Subcutaneous adipose tissue (tissue), 4 donors: ENCODE results near the gene PTN. TPM values are rescaled to one million over a fixed set of nuclear protein-coding genes. Genes with fewer than 3 reads are reported as not detected.

Experiments used
- total RNA-seq, 4 donors: library from RNA; depleted of rRNA; stranded (reverse); fragments of >200 nt; gene quantifications; one replicate each; pipeline ENCODE4 v1.1.0, GENCODE V29; 2016
- TF ChIP-seq, protein P1 (sequence below): fragments of 450-650 bp; IDR thresholded peaks from one replicate; pipeline ENCODE4 v1.5.1; 2016; ENCODE audit warnings: low read depth, mild to moderate bottlenecking, control low read depth, antibody characterized with exemption, moderate library complexity

PTN gene
- total RNA-seq, 4 donors from 2014 or later = 2.5 TPM; not detected in 3

DNA sequence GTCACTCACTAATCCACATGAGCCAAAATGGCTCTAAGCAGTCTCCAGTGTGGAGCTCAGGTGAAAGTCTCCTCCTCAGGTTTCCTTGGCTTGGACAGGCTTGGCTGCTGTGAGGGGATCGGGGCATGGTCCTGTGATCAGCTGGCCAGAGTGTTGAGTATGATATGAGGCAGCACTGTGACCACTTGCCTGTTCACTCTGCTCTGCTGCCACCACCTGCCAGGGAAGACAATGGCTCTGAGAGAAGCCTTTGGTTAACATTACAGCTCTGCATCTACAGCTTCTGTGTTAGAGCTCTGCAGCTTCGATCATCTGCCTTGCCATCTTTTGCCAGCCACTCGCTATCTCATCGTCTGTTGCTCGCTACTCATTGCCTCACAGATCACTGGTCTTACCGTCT lies 20.1 kb upstream of the PTN start:
- TF ChIP-seq, protein P1, sequence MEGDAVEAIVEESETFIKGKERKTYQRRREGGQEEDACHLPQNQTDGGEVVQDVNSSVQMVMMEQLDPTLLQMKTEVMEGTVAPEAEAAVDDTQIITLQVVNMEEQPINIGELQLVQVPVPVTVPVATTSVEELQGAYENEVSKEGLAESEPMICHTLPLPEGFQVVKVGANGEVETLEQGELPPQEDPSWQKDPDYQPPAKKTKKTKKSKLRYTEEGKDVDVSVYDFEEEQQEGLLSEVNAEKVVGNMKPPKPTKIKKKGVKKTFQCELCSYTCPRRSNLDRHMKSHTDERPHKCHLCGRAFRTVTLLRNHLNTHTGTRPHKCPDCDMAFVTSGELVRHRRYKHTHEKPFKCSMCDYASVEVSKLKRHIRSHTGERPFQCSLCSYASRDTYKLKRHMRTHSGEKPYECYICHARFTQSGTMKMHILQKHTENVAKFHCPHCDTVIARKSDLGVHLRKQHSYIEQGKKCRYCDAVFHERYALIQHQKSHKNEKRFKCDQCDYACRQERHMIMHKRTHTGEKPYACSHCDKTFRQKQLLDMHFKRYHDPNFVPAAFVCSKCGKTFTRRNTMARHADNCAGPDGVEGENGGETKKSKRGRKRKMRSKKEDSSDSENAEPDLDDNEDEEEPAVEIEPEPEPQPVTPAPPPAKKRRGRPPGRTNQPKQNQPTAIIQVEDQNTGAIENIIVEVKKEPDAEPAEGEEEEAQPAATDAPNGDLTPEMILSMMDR = no peak

GRCh38 chr7:137360087-137360679 lies 16.6 kb upstream of the PTN start:
- TF ChIP-seq, protein P1 = no peak

DNA sequence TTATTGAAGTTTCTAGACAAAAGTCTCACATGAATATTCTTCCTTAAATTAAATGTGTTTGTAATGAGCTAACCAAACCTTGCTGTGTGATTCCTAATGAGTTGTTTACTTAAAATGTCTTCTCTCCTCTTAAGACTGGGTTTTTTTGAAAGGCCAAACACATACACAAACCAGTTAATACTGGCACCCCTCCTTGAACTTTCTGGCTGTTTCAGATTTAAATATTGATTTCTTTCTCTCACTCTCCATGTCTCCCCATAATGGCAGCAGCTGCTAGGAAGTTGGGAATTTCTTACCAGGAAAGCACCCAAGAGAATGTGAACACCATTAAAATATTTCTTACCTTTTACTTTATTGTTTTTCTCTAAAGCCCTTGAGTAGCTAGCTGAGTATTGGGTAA lies 11.4 kb upstream of the PTN start:
- TF ChIP-seq, protein P1 = no peak

- TF ChIP-seq, protein P1 = no peak
Measured at GRCh38 chr7:137354396-137354795, 10.9 kb upstream of the PTN start.

DNA sequence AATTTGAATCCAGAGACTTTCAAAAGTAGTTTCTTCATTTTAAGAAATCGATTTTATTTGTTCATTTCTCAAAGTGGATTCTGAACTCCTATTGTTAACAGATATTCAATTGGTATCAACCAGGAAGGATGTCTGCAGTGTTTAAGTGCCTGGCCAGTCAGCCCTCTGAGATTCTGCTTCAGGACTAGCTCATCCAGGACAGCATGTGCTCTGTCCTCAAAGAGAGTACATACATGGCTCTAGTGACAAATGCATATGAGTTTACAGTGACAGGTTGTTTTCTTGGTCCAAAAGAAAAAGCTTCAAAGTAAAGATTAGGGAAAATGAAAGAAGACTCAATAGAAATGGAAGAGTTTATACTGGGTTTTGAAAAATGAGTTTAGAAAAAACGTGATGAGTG lies 8.4 kb upstream of the PTN start:
- TF ChIP-seq, protein P1 = no peak

DNA sequence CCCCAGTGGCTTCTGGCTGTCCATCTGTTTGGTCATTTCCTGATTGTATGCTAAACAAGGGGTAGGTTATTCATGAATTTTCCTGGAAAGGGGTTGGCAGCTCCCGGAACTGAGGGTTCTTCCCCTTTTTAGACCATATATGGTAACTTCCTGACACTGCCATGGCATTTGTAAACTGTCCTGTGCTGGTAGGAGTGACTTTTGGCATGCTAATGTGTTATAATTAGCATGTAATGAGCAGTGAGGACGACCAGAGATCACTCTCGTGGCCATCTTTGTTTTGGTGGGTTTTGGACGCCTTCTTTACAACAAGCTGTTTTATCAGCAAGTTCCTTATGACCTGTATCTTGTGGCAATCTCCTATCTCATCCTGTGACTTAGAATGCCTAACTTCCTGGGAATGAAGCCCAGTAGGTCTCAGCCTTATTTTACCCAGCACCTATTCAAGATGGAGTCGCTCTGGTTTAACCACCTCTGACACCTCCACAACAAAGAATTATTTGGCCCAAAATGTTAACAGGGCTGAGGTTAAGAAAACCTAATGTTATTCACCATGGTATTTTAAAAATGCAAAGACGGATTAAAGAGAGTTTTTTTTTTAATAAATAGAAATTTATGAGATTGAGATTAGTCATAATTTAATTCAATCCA lies 2.4 kb upstream of the PTN start:
- TF ChIP-seq, protein P1 = no peak

GRCh38 chr7:137342828-137343261 lies 688 bp downstream of the PTN start:
- TF ChIP-seq, protein P1 = no peak
